K562 (cell line): Measurements from ENCODE around the gene ORC5. TPM values are rescaled to one million over a fixed set of nuclear protein-coding genes. Genes with fewer than 3 reads are reported as not detected.

ENCODE experiments used
- ATAC-seq: fragments of 200-7000 bp; cut with Tn5 transposase; 3 replicates; pipeline ENCODE4 v1.9.1; 2020; ENCODE audit warnings: moderate library complexity
- BruUV-seq: library from RNA; stranded (reverse); fragments of 400-500 nt; replicated peaks from 2 replicates; lab custom pipeline; 2021; lab: Mats Ljungman, UMichigan
- CTCF ChIA-PET: fragments of 300-600 bp; formaldehyde crosslinking; extraction: SDS; loops from one replicate; lab custom pipeline; 2021; ENCODE audit warnings: low intra/inter-chr PET ratio; lab: Yijun Ruan, JAX
- POLR2A ChIA-PET: fragments of 300-600, 350-650 bp; sonication (Branson Sonifier 250); formaldehyde crosslinking; extraction: SDS; loops from one replicate; lab custom pipeline; 2021; ENCODE audit warnings: antibody characterized with exemption, inconsistent platforms; lab: Yijun Ruan, JAX
- DNase-seq, 4 experiments: peaks; one replicate each; pipeline versions ENCODE4 v3.0.0 to v3.0.0-alpha.2; 2011 to 2018; ENCODE audit warnings: low spot score in 3 of 4, mixed read lengths in 3 of 4; ENCODE audit errors: extremely low read depth in 1 of 4
- FAIRE-seq: peaks from 2 replicates; lab custom pipeline; 2011; peaks lifted over from hg19 to GRCh38; lab: Jason Lieb, UNC
- H2AFZ ChIP-seq: 2 replicates; pipeline ENCODE4 v1.6.0; 2011; ENCODE audit warnings: low read depth, low read length, control low read depth, inconsistent platforms
- H3K27ac ChIP-seq: fragments of 200-600 bp; 3 replicates; pipeline ENCODE4 v1.8.0; 2011; ENCODE audit warnings: low read depth, mild to moderate bottlenecking, control low read depth, inconsistent platforms, low read length, moderate library complexity, mixed read lengths; ENCODE audit errors: extremely low read depth
- H3K27me3 ChIP-seq, 2 experiments: fragments of 300-600 bp in 1 of 2; 2 replicates in 1 of 2; 3 replicates in 1 of 2; pipeline versions ENCODE4 v1.6.0 to v1.8.0; 2011; ENCODE audit warnings: inconsistent platforms in 2 of 2, low read length in 2 of 2, mild to moderate bottlenecking in 1 of 2, mixed read lengths in 1 of 2, moderate library complexity in 1 of 2; ENCODE audit not compliant: control insufficient read depth in 2 of 2, insufficient read depth in 2 of 2
- H3K36me3 ChIP-seq: fragments of 300-600 bp; 3 replicates; pipeline ENCODE4 v1.8.0; 2011; ENCODE audit warnings: mild to moderate bottlenecking, low read length, inconsistent platforms; ENCODE audit not compliant: control insufficient read depth, insufficient read depth
- H3K4me1 ChIP-seq, 2 experiments: fragments of 200-600 bp in 1 of 2; replicated peaks in 1 of 2; 2 replicates in 1 of 2; 3 replicates in 1 of 2; pipeline versions ENCODE4 v1.5.1 to v1.8.0; 2011; ENCODE audit warnings: inconsistent platforms in 2 of 2, low read length in 2 of 2, mild to moderate bottlenecking in 1 of 2, mixed read lengths in 1 of 2, moderate library complexity in 1 of 2; ENCODE audit not compliant: control insufficient read depth in 2 of 2, insufficient read depth in 2 of 2
- H3K4me2 ChIP-seq: 2 replicates; pipeline ENCODE4 v1.6.1; 2011; ENCODE audit warnings: low read length, control low read depth, inconsistent platforms, mixed read lengths; ENCODE audit not compliant: insufficient read depth
- H3K4me3 ChIP-seq: fragments of 200-600 bp; sonication (generic), shearing (Covaris generic); 2 replicates; pipeline ENCODE4 v1.5.1; 2016; ENCODE audit warnings: control low read depth, inconsistent platforms
- H3K79me2 ChIP-seq: fragments of 200-600 bp; 3 replicates; pipeline ENCODE4 v1.8.0; 2011; ENCODE audit warnings: low read length, inconsistent platforms; ENCODE audit not compliant: control insufficient read depth, insufficient read depth
- H3K9ac ChIP-seq, 2 experiments: 2 replicates each; pipeline versions ENCODE4 v1.6.0 to v1.6.1; 2011; ENCODE audit warnings: low read depth in 2 of 2, low read length in 2 of 2, control low read depth in 1 of 2, inconsistent platforms in 1 of 2, mild to moderate bottlenecking in 1 of 2, mixed read lengths in 1 of 2; ENCODE audit not compliant: insufficient read depth in 1 of 2
- H3K9me1 ChIP-seq: one replicate; pipeline ENCODE4 v1.6.0; 2011; ENCODE audit warnings: inconsistent platforms, mild to moderate bottlenecking, low read length, moderate library complexity; ENCODE audit not compliant: control insufficient read depth, insufficient read depth
- H3K9me3 ChIP-seq: replicated peaks from 2 replicates; pipeline ENCODE4 v1.5.1; 2011; ENCODE audit warnings: low read depth, low read length, inconsistent platforms; ENCODE audit not compliant: control insufficient read depth, insufficient read depth
- H4K20me1 ChIP-seq: replicated peaks from 2 replicates; pipeline ENCODE4 v1.6.1; 2011; ENCODE audit warnings: low read length, inconsistent platforms, mixed read lengths; ENCODE audit not compliant: control insufficient read depth, insufficient read depth
- MEF2D ChIP-seq: conservative IDR thresholded peaks from 2 replicates; pipeline ENCODE4 v1.6.1; 2016; ENCODE audit warnings: low read depth, missing genetic modification characterization, missing compliant biosample characterization
- NR2C2 ChIP-seq, 2 experiments: fragments of 200-800 bp in 1 of 2; sonication (Bioruptor generic) in 1 of 2; sonication (generic) in 1 of 2; formaldehyde crosslinking in 1 of 2; IDR thresholded peaks; 2 replicates each; pipeline versions ENCODE4 v1.6.1 to v1.8.0; 2016 to 2022; ENCODE audit warnings: mild to moderate bottlenecking in 1 of 2, missing compliant biosample characterization in 1 of 2, missing genetic modification characterization in 1 of 2, missing genetic modification reagents in 1 of 2
- PHF21A ChIP-seq: fragments of 450-650 bp; IDR thresholded peaks from 2 replicates; pipeline ENCODE4 v1.6.1; 2017; ENCODE audit warnings: low read depth, borderline replicate concordance
- RFX5 ChIP-seq: IDR thresholded peaks from 2 replicates; pipeline ENCODE4 v1.6.1; 2011; ENCODE audit warnings: low read depth, mild to moderate bottlenecking, improper control_type of control experiment, low read length
- TEAD4 ChIP-seq, 2 experiments: sonication (generic) in 1 of 2; formaldehyde crosslinking in 1 of 2; IDR thresholded peaks; 2 replicates each; pipeline versions ENCODE4 v1.6.1 to v1.8.0; 2012 to 2022; ENCODE audit warnings: borderline replicate concordance in 1 of 2, inconsistent platforms in 1 of 2, low read length in 1 of 2, mild to moderate bottlenecking in 1 of 2, missing genetic modification reagents in 1 of 2
- TFE3 ChIP-seq: fragments of 450-650 bp; formaldehyde crosslinking; IDR thresholded peaks from 2 replicates; pipeline ENCODE4 v1.4.0; 2020; ENCODE audit warnings: mild to moderate bottlenecking, mixed read lengths
- ZNF121 ChIP-seq: sonication (generic); formaldehyde crosslinking; conservative IDR thresholded peaks from 2 replicates; pipeline ENCODE4 v1.8.0; 2022; ENCODE audit warnings: missing genetic modification reagents
- ZNF445 ChIP-seq: fragments of 250-450 bp; sonication (Bioruptor Pico); IDR thresholded peaks from 2 replicates; pipeline ENCODE4 v1.4.0; 2020; ENCODE audit warnings: low read depth, mild to moderate bottlenecking, moderate library complexity
- ZNF76 ChIP-seq: fragments of 250-450 bp; sonication (Bioruptor Pico); IDR thresholded peaks from 2 replicates; pipeline ENCODE4 v1.4.0; 2020; ENCODE audit warnings: mild to moderate bottlenecking, moderate library complexity, borderline replicate concordance
- ZSCAN29 ChIP-seq: fragments of 450-650 bp; IDR thresholded peaks from 2 replicates; pipeline ENCODE4 v1.6.1; 2017
- WGBS: fragments of 100-300 bp; shearing (Covaris generic); methylation state at CpG from one replicate; pipeline ENCODE4 v1.1.6; 2016; ENCODE audit warnings: low coverage, mixed read lengths; ENCODE audit not compliant: insufficient coverage; ENCODE audit errors: missing lambda C conversion rate; 5-methylcytosine and 5-hydroxymethylcytosine counted together
- in situ Hi-C: fragments of 300-500 bp; cut with MboI; formaldehyde crosslinking; loops from 4 replicates; pipeline ENCODE4 v1.15.0; 2018; ENCODE audit warnings: inconsistent platforms, mixed read lengths
- intact Hi-C: fragments of 100-400 bp; cut with micrococcal nuclease; formaldehyde crosslinking; loops from 2 replicates; pipeline ENCODE4 v1.14.2; 2022
- polyA plus RNA-seq, 8 experiments: library from polyadenylated mRNA; depleted of rRNA in 4 of 8; stranded (reverse) in 5 of 8; unstranded in 3 of 8; fragments of >200 nt; fragmentation: Nextera tagmentation in 2 of 8; fragmentation: Illumina TruSeq in 1 of 8; extraction: Ambion mirVana in 2 of 8; extraction: Trizol in 1 of 8; gene quantifications; 2 replicates each; pipeline versions ENCODE4 v1.2.1 to v1.2.3, GENCODE V29; 2011 to 2014; ENCODE audit warnings: inconsistent platforms in 1 of 8, missing spikeins in 1 of 8
- total RNA-seq, 7 experiments: library from RNA; depleted of rRNA in 6 of 7; stranded (reverse); fragments of >200 nt in 6 of 7; fragmentation: Illumina TruSeq in 2 of 7; extraction: Trizol in 2 of 7; gene quantifications; 2 replicates each; pipeline versions ENCODE4 v1.2.1 to v1.2.3, GENCODE V29; 2011 to 2021; ENCODE audit warnings: low replicate concordance in 1 of 7
- TF ChIP-seq, protein P1 (sequence below), 2 experiments: fragments of 450-650 bp in 1 of 2; sonication (generic) in 1 of 2; formaldehyde crosslinking in 1 of 2; IDR thresholded peaks in 1 of 2; conservative IDR thresholded peaks in 1 of 2; 2 replicates each; pipeline versions ENCODE4 v1.6.1 to v1.8.1; 2016 to 2023; ENCODE audit warnings: mild to moderate bottlenecking in 2 of 2, moderate library complexity in 2 of 2, inconsistent platforms in 1 of 2, missing genetic modification reagents in 1 of 2

Gene ORC5
- total and polyA plus RNA-seq, 9 of the 15 experiments (the other 6 are each of a cell fraction or from before 2014, with no cell fraction given) = 29.8 to 136 (median 54.8) TPM

GRCh38 chr7:104136981-104137380 lies 70.8 kb downstream of the ORC5 start:
- CTCF ChIA-PET = no interaction called here
- Histone ChIP-seq H3K79me2 (no peaks in the 10 kb centered on the region), H3K9me1 (no peaks in the 10 kb centered on the region), H3K9ac (no peak overlapping the region), H3K4me2 (no peak overlapping the region), H3K9me3 (no peaks in the 10 kb centered on the region), H2AFZ (no peak overlapping the region), H3K4me3 (no peak overlapping the region), H3K36me3 (peaks cover 74% of the 10 kb centered on the region), H4K20me1 (no peaks in the 10 kb centered on the region), H3K27ac (no peak overlapping the region), H3K4me1 (peaks cover 0 to 3% of the 10 kb centered on the region in 2 experiments; a peak in 1 of 5 replicates), H3K27me3 (no peaks in the 10 kb centered on the region)
- TF ChIP-seq PHF21A (no peak), ZNF121 (peak; percentile 40; the same call in 1 of the 2 replicates)
- FAIRE-seq (no peak), ATAC-seq (no peak), DNase-seq (no peak)
- intact Hi-C loops (no loop called here), in situ Hi-C loops (no loop called here)
- POLR2A ChIA-PET = interaction anchor here (1.2 to 1.5 kb wide), 2 partner anchors 10 to 11 kb away, joined by 3 to 6 read pairs; no protein-coding TSS in a partner anchor
- no TSS peak for BruUV-seq
- 62% methylated on average over 3 of the region's 3 CpGs for WGBS

DNA sequence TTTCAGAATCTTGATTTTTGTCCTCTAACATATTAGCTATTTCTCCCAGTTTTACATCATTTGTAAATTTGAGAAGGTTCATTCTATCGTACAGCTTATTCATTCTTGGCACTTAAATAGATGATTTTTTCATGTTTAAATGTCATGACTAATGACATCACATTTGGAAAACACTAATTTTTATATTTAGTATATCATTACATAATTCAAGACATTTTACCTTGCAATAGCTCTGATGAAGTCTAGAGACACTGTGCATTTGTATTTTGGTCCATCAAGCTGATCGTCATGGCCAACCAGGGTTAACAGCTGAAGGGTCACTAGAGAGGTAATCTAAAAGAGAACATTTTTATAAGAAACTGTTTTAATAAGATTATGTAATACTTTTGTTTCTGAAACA lies 71.3 kb downstream of the ORC5 start:
- intact Hi-C loops = no loop called here
- TF ChIP-seq, protein P1, sequence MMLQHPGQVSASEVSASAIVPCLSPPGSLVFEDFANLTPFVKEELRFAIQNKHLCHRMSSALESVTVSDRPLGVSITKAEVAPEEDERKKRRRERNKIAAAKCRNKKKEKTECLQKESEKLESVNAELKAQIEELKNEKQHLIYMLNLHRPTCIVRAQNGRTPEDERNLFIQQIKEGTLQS (IDR thresholded peaks at IDR 0.05) = no peak
- TF ChIP-seq, protein P1 (CRISPR knock-in tag; conservative IDR thresholded peaks at IDR 0.05) = no peak
- no peak for TF ChIP-seq TFE3 (CRISPR knock-in tag)
- no peak for TF ChIP-seq RFX5
- TF ChIP-seq ZNF445 (CRISPR knock-in tag) = no peak
- no peak for TF ChIP-seq ZNF76
- no peak for TF ChIP-seq TEAD4 (IDR thresholded peaks at IDR 0.05; ENCODE audit: low read length)
- TF ChIP-seq TEAD4 (CRISPR knock-in tag; IDR thresholded peaks at IDR 0.05; ENCODE audit: borderline replicate concordance) = no peak
- TF ChIP-seq NR2C2 (CRISPR knock-in tag; IDR thresholded peaks at IDR 0.05) = no peak
- no peak for TF ChIP-seq NR2C2 (tag; IDR thresholded peaks at IDR 0.05)
- TF ChIP-seq ZSCAN29 = no peak
- TF ChIP-seq MEF2D (tag) = no peak

More for the DNA sequence above, 71.3 kb downstream of the ORC5 start:
- in situ Hi-C loops = no loop called here
- no peak overlapping the region for H3K4me2 ChIP-seq
- peaks cover 0 to 3% of the 10 kb centered on the region in 2 experiments; a peak in 1 of 5 replicates for H3K4me1 ChIP-seq
- no peak overlapping the region for H3K9ac ChIP-seq
- no peaks in the 10 kb centered on the region for H3K9me3 ChIP-seq
- BruUV-seq = no TSS peak
- H3K36me3 ChIP-seq = peaks cover 75% of the 10 kb centered on the region
- no peak for DNase-seq
- no peak overlapping the region for H3K4me3 ChIP-seq
- no peak overlapping the region for H3K27ac ChIP-seq
- H3K79me2 ChIP-seq = no peaks in the 10 kb centered on the region
- ChIA-PET POLR2A (interaction anchor here (1.2 to 1.5 kb wide), 2 partner anchors 10 to 11 kb away, joined by 3 to 6 read pairs; no protein-coding TSS in a partner anchor), CTCF (no interaction called here)
- WGBS = 100% methylated on average over 2 of the region's 2 CpGs
- H3K27me3 ChIP-seq = no peaks in the 10 kb centered on the region
- H2AFZ ChIP-seq = no peak overlapping the region
- no peaks in the 10 kb centered on the region for H3K9me1 ChIP-seq
- H4K20me1 ChIP-seq = no peaks in the 10 kb centered on the region
- no peak for FAIRE-seq
- ATAC-seq = no peak
